Psoas muscle (tissue), 8 donors: Measurements from ENCODE around the gene RAVER2. TPM values are rescaled to one million over a fixed set of nuclear protein-coding genes. Genes with fewer than 3 reads are reported as not detected.

Experiments used
- ATAC-seq, 4 donors: fragments of 200-7000 bp; cut with Tn5 transposase; one replicate each; pipeline ENCODE4 v1.9.1; 2020; ENCODE audit warnings: moderate library complexity in 3 of 4, mild to moderate bottlenecking in 2 of 4
- DNase-seq, 2 donors: peaks; one replicate each; pipeline ENCODE4 v3.0.0-alpha.2; 2020
- H3K27ac ChIP-seq: fragments of 200-600 bp; one replicate; pipeline ENCODE4 v1.8.0; 2022
- H3K27me3 ChIP-seq, 3 donors: fragments of 200-600 bp in 1 of 3; one replicate each; pipeline versions ENCODE4 v1.6.1 to v1.8.0; 2013 to 2022; ENCODE audit warnings: low read length in 2 of 3, mild to moderate bottlenecking in 2 of 3, moderate library complexity in 1 of 3; ENCODE audit not compliant: insufficient read depth in 3 of 3
- H3K36me3 ChIP-seq, 2 donors: fragments of 200-600 bp in 1 of 2; one replicate each; pipeline versions ENCODE4 v1.6.1 to v1.8.0; 2013 to 2022; ENCODE audit warnings: low read depth in 1 of 2, mild to moderate bottlenecking in 1 of 2, moderate library complexity in 1 of 2; ENCODE audit not compliant: insufficient read depth in 1 of 2
- H3K4me1 ChIP-seq: fragments of 200-600 bp; one replicate; pipeline ENCODE4 v1.8.0; 2022
- H3K4me3 ChIP-seq: fragments of 200-600 bp; one replicate; pipeline ENCODE4 v1.8.0; 2022; ENCODE audit warnings: mild to moderate bottlenecking
- H3K9me3 ChIP-seq: fragments of 200-600 bp; one replicate; pipeline ENCODE4 v1.8.0; 2022
- WGBS, 3 donors: extraction: QIAGEN DNeasy Blood & Tissue Kit; methylation state at CpG; one replicate each; pipeline versions ENCODE4 v1.1.6 to v1.1.7; 2013; 5-methylcytosine and 5-hydroxymethylcytosine counted together
- intact Hi-C, 2 donors: fragments of 100-400 bp; cut with DNase I; formaldehyde crosslinking; loops; one replicate each; pipeline versions ENCODE4 v1.11.0 to v1.14.2; 2022
- polyA plus RNA-seq, 3 donors: library from polyadenylated mRNA; stranded (reverse); fragments of 200-250 nt; gene quantifications; one replicate each; pipeline ENCODE4 v1.2.3, GENCODE V29; 2013
- total RNA-seq, 4 donors: library from RNA; stranded (reverse); fragmentation: NEBNext Ultra II Directional in 2 of 4; extraction: Animal tissue kit (Norgen Biotek cat#: 25700) in 2 of 4; gene quantifications; one replicate each; pipeline versions ENCODE4 v1.2.1 to v1.2.4, GENCODE V29; 2021 to 2023
- TF ChIP-seq, protein P1 (sequence below): fragments of 200-600 bp; IDR thresholded peaks from one replicate; pipeline ENCODE4 v1.8.0; 2022; ENCODE audit warnings: antibody characterized with exemption
- donor health status: healthy with polysubstance abuse.
- donor health status: DM: no; HTN: no; CAD: no; lungs with moderate emphysema.
- donor health status: Bipolar disorder and iron deficiency.
- donor health status: healthy.
- donor health status: DM: yes; HTN: yes; CAD: no.
- donor health status: DM: no; HTN: no; CAD: no.
- donor health status: DM: no; HTN: no; CAD: no.
- donor health status: DM: yes; HTN: yes; CAD: no.

The RAVER2 gene
- total and polyA plus RNA-seq, 7 donors, result 1.5 to 12.3 (median 9.0) TPM

DNA sequence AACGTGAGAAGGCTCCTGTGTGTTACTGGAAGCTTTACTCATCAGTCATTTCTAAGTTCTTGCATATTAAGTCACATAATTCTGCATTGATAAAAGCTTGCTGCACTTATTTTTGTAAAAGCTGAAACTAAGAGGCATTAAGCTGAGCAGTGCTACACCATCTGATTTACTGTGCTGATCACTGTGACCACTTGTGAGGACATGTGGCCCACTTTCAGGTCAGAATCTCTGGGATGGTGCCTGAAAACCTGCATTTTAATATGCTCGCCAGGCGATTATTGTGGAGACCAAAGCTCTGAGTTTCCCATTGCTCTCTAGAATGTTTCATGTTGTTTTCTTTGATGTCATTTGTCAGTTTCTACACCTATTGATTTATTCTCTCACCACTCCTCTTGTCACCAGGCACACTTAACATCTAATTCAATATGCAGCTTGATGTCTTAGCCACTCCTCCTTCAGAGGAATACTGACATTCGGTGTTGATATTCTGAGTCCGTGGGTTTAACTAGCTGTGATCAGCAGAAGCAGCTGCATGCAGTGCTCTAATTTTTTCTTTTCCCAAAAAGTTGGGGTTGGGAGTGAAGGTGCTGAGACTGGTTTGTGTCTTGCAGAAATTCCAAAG is 85.3 kb downstream of the RAVER2 start:
- no peak overlapping the region for H3K27ac ChIP-seq
- intact Hi-C loops, result loop anchor here in 1 of 2 donors (10.0 kb wide), 1 partner anchor 355 kb away; the partner anchor contains the start of gene CACHD1
- 41 to 60% (median 46%) methylated on average over 5 of the region's 5 CpGs for WGBS, 3 donors
- H3K4me1 ChIP-seq, result no peaks in the 10 kb centered on the region
- DNase-seq, result no peak
- no peaks in the 10 kb centered on the region for H3K9me3 ChIP-seq
- peak in 2 of 4 donors; percentile 6 to 26 for ATAC-seq
- H3K27me3 ChIP-seq, result no peaks in the 10 kb centered on the region
- TF ChIP-seq, protein P1, sequence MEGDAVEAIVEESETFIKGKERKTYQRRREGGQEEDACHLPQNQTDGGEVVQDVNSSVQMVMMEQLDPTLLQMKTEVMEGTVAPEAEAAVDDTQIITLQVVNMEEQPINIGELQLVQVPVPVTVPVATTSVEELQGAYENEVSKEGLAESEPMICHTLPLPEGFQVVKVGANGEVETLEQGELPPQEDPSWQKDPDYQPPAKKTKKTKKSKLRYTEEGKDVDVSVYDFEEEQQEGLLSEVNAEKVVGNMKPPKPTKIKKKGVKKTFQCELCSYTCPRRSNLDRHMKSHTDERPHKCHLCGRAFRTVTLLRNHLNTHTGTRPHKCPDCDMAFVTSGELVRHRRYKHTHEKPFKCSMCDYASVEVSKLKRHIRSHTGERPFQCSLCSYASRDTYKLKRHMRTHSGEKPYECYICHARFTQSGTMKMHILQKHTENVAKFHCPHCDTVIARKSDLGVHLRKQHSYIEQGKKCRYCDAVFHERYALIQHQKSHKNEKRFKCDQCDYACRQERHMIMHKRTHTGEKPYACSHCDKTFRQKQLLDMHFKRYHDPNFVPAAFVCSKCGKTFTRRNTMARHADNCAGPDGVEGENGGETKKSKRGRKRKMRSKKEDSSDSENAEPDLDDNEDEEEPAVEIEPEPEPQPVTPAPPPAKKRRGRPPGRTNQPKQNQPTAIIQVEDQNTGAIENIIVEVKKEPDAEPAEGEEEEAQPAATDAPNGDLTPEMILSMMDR, result no peak
- H3K4me3 ChIP-seq, result no peak overlapping the region
- H3K36me3 ChIP-seq, result peaks cover 7 to 45% of the 10 kb centered on the region in 2 donors

DNA sequence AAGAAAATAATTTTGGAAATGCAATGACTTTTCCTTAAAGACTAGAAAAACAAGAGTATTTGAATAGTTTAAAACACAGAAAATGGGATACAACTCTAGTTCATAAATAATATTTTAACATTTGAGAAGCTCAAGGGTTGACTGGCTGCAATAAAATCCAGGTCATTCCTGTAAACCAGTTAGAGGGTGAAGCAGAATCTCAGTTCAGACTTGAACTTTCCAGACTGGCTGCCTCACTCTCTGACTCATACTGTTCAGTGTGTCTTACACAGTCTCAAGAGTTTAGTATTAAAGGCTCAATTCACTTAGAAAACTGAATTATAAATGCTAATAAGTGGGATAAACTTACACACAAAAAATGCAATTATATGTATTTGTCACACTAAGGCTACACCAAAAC is 89.9 kb downstream of the RAVER2 start:
- TF ChIP-seq, protein P1, result no peak
- intact Hi-C loops, result loop anchor here in 1 of 2 donors (10.0 kb wide), 1 partner anchor 360 kb away; the partner anchor contains the start of gene CACHD1
- ATAC-seq (peak in 1 of 4 donors; percentile 39), DNase-seq (no peak)
- peaks cover 7% of the 10 kb centered on the region for H3K4me1 ChIP-seq
- no peak overlapping the region for H3K4me3 ChIP-seq
- no peaks in the 10 kb centered on the region for H3K9me3 ChIP-seq
- peaks cover 17 to 88% of the 10 kb centered on the region in 2 donors for H3K36me3 ChIP-seq
- no peaks in the 10 kb centered on the region for H3K27me3 ChIP-seq
- peak overlapping the region; percentile 1 for H3K27ac ChIP-seq

DNA sequence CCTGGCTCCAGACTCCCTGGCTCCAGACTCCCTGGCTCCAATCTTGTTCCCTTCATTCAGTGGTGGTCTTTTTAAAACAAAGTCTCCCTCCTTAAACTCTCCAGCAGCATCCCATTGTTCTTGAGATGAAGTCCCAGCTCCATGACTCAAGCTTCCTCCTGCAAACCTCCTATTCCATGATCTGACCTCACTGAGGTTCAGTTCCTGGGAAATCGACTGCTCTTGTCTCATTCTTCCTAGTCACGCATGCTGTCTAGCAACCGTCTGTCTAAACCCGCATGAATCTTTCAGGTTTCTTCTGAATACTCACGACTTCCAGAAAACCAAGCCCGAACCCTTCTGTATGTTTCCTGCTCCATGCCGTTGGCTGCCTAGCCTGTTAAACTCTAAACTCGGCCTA is 91.9 kb downstream of the RAVER2 start:
- WGBS, 3 donors, result 87 to 90% (median 90%) methylated on average over 8 of the region's 8 CpGs
- intact Hi-C loops, result loop anchor here in 1 of 2 donors (10.0 kb wide), 1 partner anchor 362 kb away; the partner anchor contains the start of gene CACHD1
- Histone ChIP-seq H3K27me3 (no peaks in the 10 kb centered on the region), H3K4me1 (peaks cover 19% of the 10 kb centered on the region), H3K4me3 (no peak overlapping the region), H3K9me3 (no peaks in the 10 kb centered on the region), H3K36me3 (peaks cover 17 to 90% of the 10 kb centered on the region in 2 donors), H3K27ac (no peak overlapping the region)
- ATAC-seq (no peak), DNase-seq (no peak)
- TF ChIP-seq, protein P1, result no peak

DNA sequence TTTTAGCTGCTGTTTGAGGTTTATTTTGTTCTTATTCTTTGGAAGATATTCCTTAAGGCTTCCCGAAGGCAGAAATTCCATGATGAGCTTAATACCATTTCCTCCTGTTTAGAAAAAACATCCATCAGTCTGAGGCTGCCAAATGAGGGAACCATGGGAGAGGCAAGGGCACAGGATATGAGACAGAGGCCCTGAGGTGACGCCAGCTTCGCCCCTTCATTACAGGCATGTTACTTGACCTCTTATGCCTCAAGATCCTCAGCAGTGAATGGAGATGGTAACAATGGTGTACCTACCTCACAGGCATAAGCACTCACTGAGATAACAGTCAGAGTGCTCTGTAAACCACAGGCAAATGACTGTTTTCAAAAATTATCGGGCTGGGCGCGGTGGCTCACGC is 93.6 kb downstream of the RAVER2 start:
- WGBS, 3 donors, result 88 to 93% (median 91%) methylated on average over 7 of the region's 7 CpGs
- intact Hi-C loops, result loop anchor here in 1 of 2 donors (10.0 kb wide), 1 partner anchor 364 kb away; the partner anchor contains the start of gene CACHD1
- Histone ChIP-seq H3K4me1 (peaks cover 19% of the 10 kb centered on the region), H3K27me3 (no peaks in the 10 kb centered on the region), H3K9me3 (no peaks in the 10 kb centered on the region), H3K36me3 (peaks cover 13 to 88% of the 10 kb centered on the region in 2 donors), H3K27ac (peak overlapping the region; percentile 68), H3K4me3 (no peak overlapping the region)
- TF ChIP-seq, protein P1, result no peak
- no peak for DNase-seq
- ATAC-seq, result no peak
